Esophagus squamous epithelium (tissue), 5 donors: ENCODE results near the gene HELZ2. TPM values are rescaled to one million over a fixed set of nuclear protein-coding genes. Genes with fewer than 3 reads are reported as not detected.

ENCODE experiments used
- DNase-seq: peaks from one replicate; lab custom pipeline; 2025; lab: John Stamatoyannopoulos, UW
- H3K27ac ChIP-seq, 4 donors: fragments of 200-600 bp; sonication (generic); one replicate each; pipeline ENCODE4 v1.5.1; 2016 to 2019; ENCODE audit warnings: mild to moderate bottlenecking in 1 of 4
- H3K27me3 ChIP-seq, 4 donors: fragments of 200-600 bp; sonication (generic); 1 replicate in 3 of 4; 2 replicates in 1 of 4; pipeline versions ENCODE4 v1.5.1 to v1.6.0; 2017 to 2021; ENCODE audit warnings: antibody characterized with exemption in 1 of 4
- H3K36me3 ChIP-seq, 3 donors: fragments of 200-600 bp; sonication (generic); one replicate each; pipeline ENCODE4 v1.5.1; 2016 to 2019
- H3K4me1 ChIP-seq, 3 donors: fragments of 200-600 bp; sonication (generic); one replicate each; pipeline ENCODE4 v1.5.1; 2017 to 2019
- H3K4me3 ChIP-seq, 4 donors: fragments of 200-600 bp; sonication (generic); 1 replicate in 3 of 4; 2 replicates in 1 of 4; pipeline ENCODE4 v1.5.1; 2016 to 2019; ENCODE audit warnings: mild to moderate bottlenecking in 2 of 4, moderate library complexity in 1 of 4
- H3K9me3 ChIP-seq, 3 donors: fragments of 200-600 bp; sonication (generic); one replicate each; pipeline ENCODE4 v1.5.1; 2016 to 2019
- POLR2A ChIP-seq, 4 donors: fragments of 450-650 bp; IDR thresholded peaks; one replicate each; pipeline ENCODE4 v1.6.1; 2017; ENCODE audit warnings: antibody characterized with exemption in 4 of 4, mild to moderate bottlenecking in 4 of 4, moderate library complexity in 3 of 4
- WGBS, 2 donors: methylation state at CpG; one replicate each; pipeline ENCODE4 v1.1.5; 2018; 5-methylcytosine and 5-hydroxymethylcytosine counted together
- intact Hi-C: fragments of 100-400 bp; cut with DNase I; formaldehyde crosslinking; loops from one replicate; pipeline ENCODE4 v1.15.0; 2022
- total RNA-seq, 4 donors: library from RNA; depleted of rRNA; stranded (reverse); fragments of >200 nt; gene quantifications; one replicate each; pipeline ENCODE4 v1.1.0, GENCODE V29; 2016
- TF ChIP-seq, protein P1 (sequence below), 6 experiments: fragments of 450-650 bp in 4 of 6; fragments of 200-600 bp in 2 of 6; sonication (generic) in 2 of 6; IDR thresholded peaks; one replicate each; pipeline ENCODE4 v1.5.1; 2016 to 2019; ENCODE audit warnings: antibody characterized with exemption in 6 of 6, mild to moderate bottlenecking in 4 of 6, moderate library complexity in 4 of 6
- donor health status: DM: yes; HTN: yes; CAD: no.

The HELZ2 gene
- total RNA-seq, 4 donors from 2014 or later = 23.7 to 37.6 (median 31.2) TPM

DNA sequence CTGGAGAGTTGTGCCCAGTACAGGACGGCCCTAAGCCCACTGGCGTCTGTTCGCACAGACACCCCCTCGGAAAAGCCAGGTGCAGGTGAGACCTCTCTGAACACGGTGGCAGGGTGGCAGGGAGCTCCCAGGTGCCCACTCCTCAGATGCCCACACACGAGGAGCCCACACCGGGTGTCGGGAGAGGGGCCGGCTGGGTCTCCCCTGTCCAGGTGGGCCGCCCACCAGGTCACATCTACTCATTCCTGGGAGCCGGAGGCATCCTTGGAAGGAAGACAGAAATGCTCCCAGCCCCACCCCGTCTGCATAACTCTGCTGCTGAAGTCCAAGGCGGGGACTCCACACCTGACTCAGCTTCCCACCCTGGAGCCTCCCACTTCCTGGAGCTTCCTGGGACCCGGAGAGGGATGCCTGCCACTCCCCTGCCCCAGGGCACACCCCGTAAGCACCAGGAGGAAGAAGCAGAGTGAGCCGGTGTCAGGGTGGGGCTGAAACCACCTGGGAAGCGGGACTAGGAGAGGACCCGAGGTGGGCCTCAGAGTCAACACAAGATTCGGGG lies 29.0 kb downstream of the HELZ2 start:
- H3K36me3 ChIP-seq = no peaks in the 10 kb centered on the region
- H3K9me3 ChIP-seq = no peaks in the 10 kb centered on the region
- no peak overlapping the region for H3K27ac ChIP-seq
- intact Hi-C loops = no loop called here
- DNase-seq = no peak
- peaks cover 0 to 54% (median 15%) of the 10 kb centered on the region in 3 donors for H3K4me1 ChIP-seq
- WGBS, 2 donors = 20 to 56% methylated on average over 3 to 4 of the region's 19 CpGs
- TF ChIP-seq, protein P1, sequence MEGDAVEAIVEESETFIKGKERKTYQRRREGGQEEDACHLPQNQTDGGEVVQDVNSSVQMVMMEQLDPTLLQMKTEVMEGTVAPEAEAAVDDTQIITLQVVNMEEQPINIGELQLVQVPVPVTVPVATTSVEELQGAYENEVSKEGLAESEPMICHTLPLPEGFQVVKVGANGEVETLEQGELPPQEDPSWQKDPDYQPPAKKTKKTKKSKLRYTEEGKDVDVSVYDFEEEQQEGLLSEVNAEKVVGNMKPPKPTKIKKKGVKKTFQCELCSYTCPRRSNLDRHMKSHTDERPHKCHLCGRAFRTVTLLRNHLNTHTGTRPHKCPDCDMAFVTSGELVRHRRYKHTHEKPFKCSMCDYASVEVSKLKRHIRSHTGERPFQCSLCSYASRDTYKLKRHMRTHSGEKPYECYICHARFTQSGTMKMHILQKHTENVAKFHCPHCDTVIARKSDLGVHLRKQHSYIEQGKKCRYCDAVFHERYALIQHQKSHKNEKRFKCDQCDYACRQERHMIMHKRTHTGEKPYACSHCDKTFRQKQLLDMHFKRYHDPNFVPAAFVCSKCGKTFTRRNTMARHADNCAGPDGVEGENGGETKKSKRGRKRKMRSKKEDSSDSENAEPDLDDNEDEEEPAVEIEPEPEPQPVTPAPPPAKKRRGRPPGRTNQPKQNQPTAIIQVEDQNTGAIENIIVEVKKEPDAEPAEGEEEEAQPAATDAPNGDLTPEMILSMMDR (IDR thresholded peaks at IDR 0.05) = no peak
- TF ChIP-seq POLR2A (IDR thresholded peaks at IDR 0.05) = no peak
- H3K27me3 ChIP-seq = peaks cover 0 to 94% (median 0%) of the 10 kb centered on the region in 4 donors
- no peak overlapping the region for H3K4me3 ChIP-seq

GRCh38 chr20:63544241-63544957 lies 29.6 kb downstream of the HELZ2 start:
- Histone ChIP-seq H3K4me1 (peaks cover 0 to 60% (median 15%) of the 10 kb centered on the region in 3 donors), H3K27me3 (peaks cover 0 to 94% (median 0%) of the 10 kb centered on the region in 4 donors), H3K27ac (no peak overlapping the region), H3K4me3 (no peak overlapping the region), H3K9me3 (no peaks in the 10 kb centered on the region), H3K36me3 (no peaks in the 10 kb centered on the region)
- no peak for DNase-seq
- intact Hi-C loops = no loop called here
- 60 to 75% methylated on average over 2 to 4 of the region's 27 CpGs for WGBS, 2 donors
- TF ChIP-seq, protein P1 (IDR thresholded peaks at IDR 0.05) = no peak
- no peak for TF ChIP-seq POLR2A (IDR thresholded peaks at IDR 0.05)

DNA sequence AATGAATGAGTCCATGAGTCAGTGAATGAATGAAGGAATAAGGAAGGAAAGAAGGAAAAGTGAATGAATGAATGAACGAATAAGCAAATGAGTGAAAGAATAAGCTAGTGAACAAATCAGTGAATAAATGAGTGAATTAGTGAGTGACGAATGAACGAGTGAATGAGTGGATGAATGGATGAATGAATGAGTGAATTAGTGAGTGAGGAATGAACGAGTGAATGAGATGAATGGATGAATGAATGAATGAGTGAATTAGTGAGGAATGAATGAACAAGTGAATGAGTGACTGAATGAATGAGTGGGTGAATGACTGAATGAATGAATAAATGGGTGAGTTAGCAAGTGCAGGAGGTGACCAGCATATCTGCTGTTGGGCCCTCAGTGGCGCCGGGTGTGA lies 30.3 kb downstream of the HELZ2 start:
- Histone ChIP-seq H3K4me1 (peaks cover 3 to 67% (median 19%) of the 10 kb centered on the region in 3 donors), H3K36me3 (no peaks in the 10 kb centered on the region), H3K9me3 (no peaks in the 10 kb centered on the region), H3K4me3 (no peak overlapping the region), H3K27me3 (peaks cover 0 to 93% (median 0%) of the 10 kb centered on the region in 4 donors), H3K27ac (no peak overlapping the region)
- TF ChIP-seq, protein P1 (IDR thresholded peaks at IDR 0.05) = no peak
- no peak for TF ChIP-seq POLR2A (IDR thresholded peaks at IDR 0.05)
- no peak for DNase-seq
- intact Hi-C loops = no loop called here
- WGBS, 2 donors = 87 to 88% methylated on average over 6 of the region's 6 CpGs

GRCh38 chr20:63543131-63543530 lies 30.9 kb downstream of the HELZ2 start:
- Histone ChIP-seq H3K9me3 (no peaks in the 10 kb centered on the region), H3K4me1 (peaks cover 9 to 73% (median 24%) of the 10 kb centered on the region in 3 donors), H3K4me3 (no peak overlapping the region), H3K27ac (no peak overlapping the region), H3K27me3 (peaks cover 0 to 87% (median 0%) of the 10 kb centered on the region in 4 donors), H3K36me3 (no peaks in the 10 kb centered on the region)
- WGBS, 2 donors = 60% methylated on average over 1 of the region's 10 CpGs; no CpG with 5 or more reads in 1 of the 2 donors
- DNase-seq = no peak
- intact Hi-C loops = no loop called here
- TF ChIP-seq, protein P1 (IDR thresholded peaks at IDR 0.05) = no peak
- TF ChIP-seq POLR2A (IDR thresholded peaks at IDR 0.05) = no peak

GRCh38 chr20:63542696-63543095 lies 31.3 kb downstream of the HELZ2 start:
- 33 to 48% methylated on average over 1 to 7 of the region's 10 CpGs for WGBS, 2 donors
- TF ChIP-seq POLR2A (IDR thresholded peaks at IDR 0.05) = no peak
- TF ChIP-seq, protein P1 (IDR thresholded peaks at IDR 0.05) = no peak
- Histone ChIP-seq H3K9me3 (no peaks in the 10 kb centered on the region), H3K36me3 (no peaks in the 10 kb centered on the region), H3K27me3 (peaks cover 0 to 82% (median 0%) of the 10 kb centered on the region in 4 donors), H3K4me1 (peaks cover 10 to 73% (median 28%) of the 10 kb centered on the region in 3 donors), H3K4me3 (peak overlapping the region in 1 of 4 donors; percentile 29), H3K27ac (peak overlapping the region in 3 of 4 donors; percentile 5 to 39 (median 37))
- no peak for DNase-seq
- intact Hi-C loops = no loop called here
